NT2/D1 (cell line): ENCODE measurements around the gene SAMSN1.

Experiments
- SUZ12 ChIP-seq: IDR thresholded peaks from 2 replicates; pipeline ENCODE4 v1.6.1; 2011; ENCODE audit not compliant: insufficient read length, insufficient read depth; ENCODE audit errors: extremely low read depth
- YY1 ChIP-seq: IDR thresholded peaks from 2 replicates; pipeline ENCODE4 v1.6.1; 2011; ENCODE audit not compliant: insufficient read length, insufficient read depth
- ZNF274 ChIP-seq: IDR thresholded peaks from 2 replicates; pipeline ENCODE4 v1.6.1; 2011; ENCODE audit warnings: mild to moderate bottlenecking, low read depth, low read length

DNA sequence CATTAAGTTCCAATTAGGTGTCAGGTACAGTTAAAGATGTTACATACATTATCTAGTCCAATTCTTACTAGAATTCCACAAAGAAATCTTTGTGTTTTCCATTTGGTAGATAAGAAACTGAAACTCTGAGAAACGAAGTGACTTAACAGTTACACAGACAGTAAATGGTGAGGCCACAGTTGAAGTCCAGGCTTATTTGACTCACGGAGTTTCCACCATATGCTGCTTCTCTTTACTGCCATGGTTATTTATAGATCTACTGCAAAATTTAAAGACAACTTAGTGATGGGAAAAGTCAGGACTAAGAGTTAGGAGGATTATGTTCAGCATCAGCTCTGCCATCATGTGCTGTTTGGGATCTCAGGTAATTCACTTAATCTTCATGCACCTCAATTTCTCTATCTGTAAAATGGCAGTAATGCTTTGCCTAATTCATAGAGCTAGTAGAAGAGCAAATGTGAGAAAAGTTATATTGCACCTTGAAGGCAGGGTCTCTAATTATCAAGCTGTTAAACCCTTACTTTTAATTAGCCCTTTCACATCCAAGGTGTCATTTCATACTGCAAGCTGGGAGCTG is 26.2 kb upstream of the SAMSN1 start:
- no peak for TF ChIP-seq ZNF274
- TF ChIP-seq YY1, result no peak
- TF ChIP-seq SUZ12, result no peak
